ENCODE data around the gene TFDP1. TPM values are rescaled to one million over a fixed set of nuclear protein-coding genes. Genes with fewer than 3 reads are reported as not detected.

Gene TFDP1
- total RNA-seq, 4 donors from 2014 or later, result 48.0 to 84.2 (median 53.9) TPM

DNA sequence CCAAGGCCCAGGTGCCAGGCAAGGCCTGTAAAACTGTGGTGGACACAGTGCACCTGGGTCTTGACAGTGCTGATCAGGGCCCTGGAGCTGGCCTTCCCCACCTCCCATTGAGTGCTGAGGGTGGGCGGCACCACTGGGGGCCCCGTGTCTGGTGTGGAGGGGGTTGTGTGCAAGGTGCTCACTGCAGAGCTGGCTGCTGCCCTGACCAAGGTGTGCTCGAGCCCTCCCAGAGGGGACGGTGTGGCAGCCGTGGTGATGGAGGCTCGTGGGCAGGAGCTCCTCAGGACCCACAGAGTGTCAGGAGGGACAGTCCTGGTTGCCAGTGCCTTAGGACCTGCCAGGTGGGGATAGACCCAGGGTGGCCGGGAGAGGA lies 50.5 kb downstream of the TFDP1 start:
- no peak overlapping the region for H3K27ac ChIP-seq
- H3K27me3 ChIP-seq, result no peaks in the 10 kb centered on the region
- H3K4me1 ChIP-seq, result no peaks in the 10 kb centered on the region
- H3K36me3 ChIP-seq, result peaks cover 47 to 57% of the 10 kb centered on the region in 2 donors
- 89 to 98% methylated on average over 6 to 7 of the region's 7 CpGs for WGBS, 2 donors
- H3K9me3 ChIP-seq, result no peaks in the 10 kb centered on the region
- intact Hi-C loops (cut with DNase I), result no loop called here
- H3K4me3 ChIP-seq (replicated peaks in 1 of 3), result no peak overlapping the region
- no peak for DNase-seq
- TF ChIP-seq POLR2A (IDR thresholded peaks at IDR 0.05), result no peak
- TF ChIP-seq CTCF (IDR thresholded peaks at IDR 0.05), result no peak

GRCh38 chr13:113635709-113636108 lies 51.2 kb downstream of the TFDP1 start:
- Histone ChIP-seq H3K36me3 (peaks cover 50 to 62% of the 10 kb centered on the region in 2 donors), H3K4me1 (no peaks in the 10 kb centered on the region), H3K27ac (no peak overlapping the region), H3K4me3 (replicated peaks in 1 of 3) (no peak overlapping the region), H3K27me3 (no peaks in the 10 kb centered on the region), H3K9me3 (no peaks in the 10 kb centered on the region)
- 96% methylated on average over 21 to 25 of the region's 25 CpGs for WGBS, 2 donors
- DNase-seq, result no peak
- intact Hi-C loops (cut with DNase I), result no loop called here
- no peak for TF ChIP-seq CTCF (IDR thresholded peaks at IDR 0.05)
- no peak for TF ChIP-seq POLR2A (IDR thresholded peaks at IDR 0.05)

- intact Hi-C loops (cut with DNase I), result no loop called here
- WGBS, 2 donors, result 95 to 96% methylated on average over 19 to 22 of the region's 24 CpGs
- peaks cover 50 to 62% of the 10 kb centered on the region in 2 donors for H3K36me3 ChIP-seq
- no peak overlapping the region for H3K27ac ChIP-seq
- H3K4me1 ChIP-seq, result no peaks in the 10 kb centered on the region
- DNase-seq, result no peak
- no peaks in the 10 kb centered on the region for H3K27me3 ChIP-seq
- H3K4me3 ChIP-seq (replicated peaks in 1 of 3), result no peak overlapping the region
- H3K9me3 ChIP-seq, result no peaks in the 10 kb centered on the region
- no peak for TF ChIP-seq CTCF (IDR thresholded peaks at IDR 0.05)
- TF ChIP-seq POLR2A (IDR thresholded peaks at IDR 0.05), result no peak
These were observed 51.9 kb downstream of the TFDP1 start for GRCh38 chr13:113636266-113636963.

- Histone ChIP-seq H3K27ac (no peak overlapping the region), H3K36me3 (peaks cover 45 to 62% of the 10 kb centered on the region in 2 donors), H3K9me3 (no peaks in the 10 kb centered on the region), H3K4me1 (peaks cover under 1 to 3% of the 10 kb centered on the region in 2 donors), H3K27me3 (no peaks in the 10 kb centered on the region), H3K4me3 (replicated peaks in 1 of 3) (no peak overlapping the region)
- 92 to 96% methylated on average over 27 to 30 of the region's 30 CpGs for WGBS, 2 donors
- DNase-seq, result no peak
- intact Hi-C loops (cut with DNase I), result no loop called here
- TF ChIP-seq POLR2A (IDR thresholded peaks at IDR 0.05) (no peak), CTCF (IDR thresholded peaks at IDR 0.05) (no peak)
These were observed 53.0 kb downstream of the TFDP1 start for GRCh38 chr13:113637262-113638160.

Data from thyroid gland (tissue), 4 donors.